GM12878 (cell line): ENCODE results near the gene PPP1R3E. TPM values are rescaled to one million over a fixed set of nuclear protein-coding genes. Genes with fewer than 3 reads are reported as not detected.

Experiments used
- BHLHE40 ChIP-seq, 2 experiments: fragments of 450-650 bp in 1 of 2; IDR thresholded peaks; 2 replicates each; pipeline ENCODE4 v1.6.1; 2011 to 2017; ENCODE audit warnings: low read depth in 2 of 2, borderline replicate concordance in 1 of 2, improper control_type of control experiment in 1 of 2, low read length in 1 of 2, mild to moderate bottlenecking in 1 of 2
- EGR1 ChIP-seq, 2 experiments: IDR thresholded peaks; 1 replicate in 1 of 2; 2 replicates in 1 of 2; pipeline ENCODE4 v1.6.1; 2011 to 2012; ENCODE audit warnings: low read depth in 2 of 2, low read length in 2 of 2, borderline replicate concordance in 1 of 2, mild to moderate bottlenecking in 1 of 2, moderate library complexity in 1 of 2
- HCFC1 ChIP-seq: fragments of 150-350 bp; IDR thresholded peaks from 2 replicates; pipeline ENCODE4 v1.6.1; 2014; ENCODE audit warnings: low read length
- IKZF2 ChIP-seq, 2 experiments: fragments of 450-650 bp; IDR thresholded peaks; 2 replicates each; pipeline ENCODE4 v1.6.1; 2017; ENCODE audit warnings: mild to moderate bottlenecking in 2 of 2, moderate library complexity in 2 of 2
- MYC ChIP-seq: IDR thresholded peaks from 2 replicates; pipeline ENCODE4 v1.6.1; 2011; ENCODE audit warnings: mild to moderate bottlenecking, low read length, moderate library complexity, inconsistent platforms; ENCODE audit not compliant: insufficient read depth, insufficient replicate concordance, insufficient read length, severe bottlenecking
- NFXL1 ChIP-seq: fragments of 450-650 bp; IDR thresholded peaks from 2 replicates; pipeline ENCODE4 v1.6.1; 2017; ENCODE audit warnings: antibody characterized with exemption, mild to moderate bottlenecking, borderline replicate concordance
- NR2C1 ChIP-seq: fragments of 450-650 bp; IDR thresholded peaks from 2 replicates; pipeline ENCODE4 v1.6.1; 2017; ENCODE audit warnings: antibody characterized with exemption, mild to moderate bottlenecking, moderate library complexity
- NRF1 ChIP-seq: conservative IDR thresholded peaks from 2 replicates; pipeline ENCODE4 v1.6.1; 2011; ENCODE audit warnings: mild to moderate bottlenecking, low read depth, low read length, improper control_type of control experiment
- POLR2AphosphoS2 ChIP-seq: IDR thresholded peaks from 2 replicates; pipeline ENCODE4 v1.6.1; 2011; ENCODE audit warnings: low read depth, mild to moderate bottlenecking, low read length, improper control_type of control experiment, moderate library complexity
- TBL1XR1 ChIP-seq: IDR thresholded peaks from 2 replicates; pipeline ENCODE4 v1.6.1; 2012; ENCODE audit warnings: low read depth, low read length, improper control_type of control experiment
- ZNF24 ChIP-seq: fragments of 450-650 bp; IDR thresholded peaks from 2 replicates; pipeline ENCODE4 v1.6.1; 2017; ENCODE audit warnings: antibody characterized with exemption, mild to moderate bottlenecking
- polyA plus RNA-seq, 11 experiments: library from polyadenylated mRNA; depleted of rRNA in 4 of 11; unstranded in 6 of 11; stranded (reverse) in 5 of 11; fragments of >200 nt; fragmentation: Nextera tagmentation in 4 of 11; fragmentation: Illumina TruSeq in 1 of 11; extraction: Ambion mirVana in 4 of 11; extraction: Trizol in 1 of 11; gene quantifications; 1 replicate in 1 of 11; 2 replicates in 10 of 11; pipeline versions ENCODE4 v1.2.1 to v1.2.3, GENCODE V29; 2011 to 2016; ENCODE audit warnings: inconsistent platforms in 2 of 11, missing spikeins in 2 of 11, low read depth in 1 of 11
- total RNA-seq, 4 experiments: library from RNA; depleted of rRNA in 3 of 4; stranded (reverse); fragments of >200 nt in 3 of 4; fragmentation: Illumina TruSeq in 1 of 4; extraction: Trizol in 1 of 4; gene quantifications; 2 replicates each; pipeline versions ENCODE4 v1.2.1 to v1.2.3, GENCODE V29; 2013 to 2021
- TF ChIP-seq, protein P1 (sequence below): IDR thresholded peaks from 2 replicates; pipeline ENCODE4 v1.6.1; 2012; ENCODE audit warnings: mild to moderate bottlenecking, low read depth, low read length
- TF ChIP-seq, protein P2 (sequence below): fragments of 450-650 bp; IDR thresholded peaks from 2 replicates; pipeline ENCODE4 v1.6.1; 2017; ENCODE audit warnings: mild to moderate bottlenecking, low read depth, inconsistent platforms; ENCODE audit not compliant: poor library complexity, severe bottlenecking
- TF ChIP-seq, protein P3 (sequence below): IDR thresholded peaks from 2 replicates; pipeline ENCODE4 v1.6.1; 2011; ENCODE audit warnings: mild to moderate bottlenecking, low read depth, low read length, moderate library complexity; ENCODE audit not compliant: insufficient replicate concordance
- TF ChIP-seq, protein P4 (sequence below): fragments of 450-650 bp; conservative IDR thresholded peaks from 2 replicates; pipeline ENCODE4 v1.6.1; 2017; ENCODE audit warnings: mild to moderate bottlenecking, moderate library complexity

The PPP1R3E gene
- total and polyA plus RNA-seq, 10 of the 15 experiments (the other 5 are each of a cell fraction or from before 2014, with no cell fraction given): 4.6 to 26.4 (median 7.1) TPM

- TF ChIP-seq, protein P1, sequence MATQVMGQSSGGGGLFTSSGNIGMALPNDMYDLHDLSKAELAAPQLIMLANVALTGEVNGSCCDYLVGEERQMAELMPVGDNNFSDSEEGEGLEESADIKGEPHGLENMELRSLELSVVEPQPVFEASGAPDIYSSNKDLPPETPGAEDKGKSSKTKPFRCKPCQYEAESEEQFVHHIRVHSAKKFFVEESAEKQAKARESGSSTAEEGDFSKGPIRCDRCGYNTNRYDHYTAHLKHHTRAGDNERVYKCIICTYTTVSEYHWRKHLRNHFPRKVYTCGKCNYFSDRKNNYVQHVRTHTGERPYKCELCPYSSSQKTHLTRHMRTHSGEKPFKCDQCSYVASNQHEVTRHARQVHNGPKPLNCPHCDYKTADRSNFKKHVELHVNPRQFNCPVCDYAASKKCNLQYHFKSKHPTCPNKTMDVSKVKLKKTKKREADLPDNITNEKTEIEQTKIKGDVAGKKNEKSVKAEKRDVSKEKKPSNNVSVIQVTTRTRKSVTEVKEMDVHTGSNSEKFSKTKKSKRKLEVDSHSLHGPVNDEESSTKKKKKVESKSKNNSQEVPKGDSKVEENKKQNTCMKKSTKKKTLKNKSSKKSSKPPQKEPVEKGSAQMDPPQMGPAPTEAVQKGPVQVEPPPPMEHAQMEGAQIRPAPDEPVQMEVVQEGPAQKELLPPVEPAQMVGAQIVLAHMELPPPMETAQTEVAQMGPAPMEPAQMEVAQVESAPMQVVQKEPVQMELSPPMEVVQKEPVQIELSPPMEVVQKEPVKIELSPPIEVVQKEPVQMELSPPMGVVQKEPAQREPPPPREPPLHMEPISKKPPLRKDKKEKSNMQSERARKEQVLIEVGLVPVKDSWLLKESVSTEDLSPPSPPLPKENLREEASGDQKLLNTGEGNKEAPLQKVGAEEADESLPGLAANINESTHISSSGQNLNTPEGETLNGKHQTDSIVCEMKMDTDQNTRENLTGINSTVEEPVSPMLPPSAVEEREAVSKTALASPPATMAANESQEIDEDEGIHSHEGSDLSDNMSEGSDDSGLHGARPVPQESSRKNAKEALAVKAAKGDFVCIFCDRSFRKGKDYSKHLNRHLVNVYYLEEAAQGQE: 0 out of 2 replicates have a peak, but pooled peaks have one; percentile 9
- TF ChIP-seq IKZF2 (IDR thresholded peaks at IDR 0.05) (peak; percentile 95), NRF1 (peak; percentile 40), POLR2AphosphoS2 (0 out of 2 replicates have a peak, but pooled peaks have one; percentile 51), TBL1XR1 (no peak), BHLHE40 (IDR thresholded peaks at IDR 0.05; ENCODE audit: borderline replicate concordance in 1 of 2, low read depth in 2 of 2, low read length in 1 of 2) (peak; percentile 62 to 93; a peak in 3 of 4 replicates), EGR1 (IDR thresholded peaks at IDR 0.05; ENCODE audit: borderline replicate concordance in 1 of 2, low read depth in 2 of 2, low read length in 2 of 2) (0 out of 3 replicates have a peak, but pooled peaks of 1 of the 2 experiments have one; percentile 25), HCFC1 (no peak), NR2C1 (peak; percentile 44; the same call in 1 of the 2 replicates), MYC (no peak), NFXL1 (no peak), ZNF24 (no peak)
- TF ChIP-seq, protein P2, sequence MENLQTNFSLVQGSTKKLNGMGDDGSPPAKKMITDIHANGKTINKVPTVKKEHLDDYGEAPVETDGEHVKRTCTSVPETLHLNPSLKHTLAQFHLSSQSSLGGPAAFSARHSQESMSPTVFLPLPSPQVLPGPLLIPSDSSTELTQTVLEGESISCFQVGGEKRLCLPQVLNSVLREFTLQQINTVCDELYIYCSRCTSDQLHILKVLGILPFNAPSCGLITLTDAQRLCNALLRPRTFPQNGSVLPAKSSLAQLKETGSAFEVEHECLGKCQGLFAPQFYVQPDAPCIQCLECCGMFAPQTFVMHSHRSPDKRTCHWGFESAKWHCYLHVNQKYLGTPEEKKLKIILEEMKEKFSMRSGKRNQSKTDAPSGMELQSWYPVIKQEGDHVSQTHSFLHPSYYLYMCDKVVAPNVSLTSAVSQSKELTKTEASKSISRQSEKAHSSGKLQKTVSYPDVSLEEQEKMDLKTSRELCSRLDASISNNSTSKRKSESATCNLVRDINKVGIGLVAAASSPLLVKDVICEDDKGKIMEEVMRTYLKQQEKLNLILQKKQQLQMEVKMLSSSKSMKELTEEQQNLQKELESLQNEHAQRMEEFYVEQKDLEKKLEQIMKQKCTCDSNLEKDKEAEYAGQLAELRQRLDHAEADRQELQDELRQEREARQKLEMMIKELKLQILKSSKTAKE: peak; percentile 17
- TF ChIP-seq, protein P3, sequence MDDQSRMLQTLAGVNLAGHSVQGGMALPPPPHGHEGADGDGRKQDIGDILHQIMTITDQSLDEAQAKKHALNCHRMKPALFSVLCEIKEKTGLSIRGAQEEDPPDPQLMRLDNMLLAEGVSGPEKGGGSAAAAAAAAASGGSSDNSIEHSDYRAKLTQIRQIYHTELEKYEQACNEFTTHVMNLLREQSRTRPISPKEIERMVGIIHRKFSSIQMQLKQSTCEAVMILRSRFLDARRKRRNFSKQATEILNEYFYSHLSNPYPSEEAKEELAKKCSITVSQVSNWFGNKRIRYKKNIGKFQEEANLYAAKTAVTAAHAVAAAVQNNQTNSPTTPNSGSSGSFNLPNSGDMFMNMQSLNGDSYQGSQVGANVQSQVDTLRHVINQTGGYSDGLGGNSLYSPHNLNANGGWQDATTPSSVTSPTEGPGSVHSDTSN: peak; percentile 40
- TF ChIP-seq, protein P4, sequence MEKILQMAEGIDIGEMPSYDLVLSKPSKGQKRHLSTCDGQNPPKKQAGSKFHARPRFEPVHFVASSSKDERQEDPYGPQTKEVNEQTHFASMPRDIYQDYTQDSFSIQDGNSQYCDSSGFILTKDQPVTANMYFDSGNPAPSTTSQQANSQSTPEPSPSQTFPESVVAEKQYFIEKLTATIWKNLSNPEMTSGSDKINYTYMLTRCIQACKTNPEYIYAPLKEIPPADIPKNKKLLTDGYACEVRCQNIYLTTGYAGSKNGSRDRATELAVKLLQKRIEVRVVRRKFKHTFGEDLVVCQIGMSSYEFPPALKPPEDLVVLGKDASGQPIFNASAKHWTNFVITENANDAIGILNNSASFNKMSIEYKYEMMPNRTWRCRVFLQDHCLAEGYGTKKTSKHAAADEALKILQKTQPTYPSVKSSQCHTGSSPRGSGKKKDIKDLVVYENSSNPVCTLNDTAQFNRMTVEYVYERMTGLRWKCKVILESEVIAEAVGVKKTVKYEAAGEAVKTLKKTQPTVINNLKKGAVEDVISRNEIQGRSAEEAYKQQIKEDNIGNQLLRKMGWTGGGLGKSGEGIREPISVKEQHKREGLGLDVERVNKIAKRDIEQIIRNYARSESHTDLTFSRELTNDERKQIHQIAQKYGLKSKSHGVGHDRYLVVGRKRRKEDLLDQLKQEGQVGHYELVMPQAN: peak; percentile 82
Measured at GRCh38 chr14:23286020-23286901, 16.4 kb downstream of the PPP1R3E start, which contains the start of gene HOMEZ (continued).
